IgD-negative memory B cell (primary cell): ENCODE data around the gene MAP3K4. TPM values are rescaled to one million over a fixed set of nuclear protein-coding genes. Genes with fewer than 3 reads are reported as not detected.

ENCODE experiments used
- H3K27ac Mint-ChIP-seq, 3 donors: one replicate each; pipeline ENCODE4 v1.8.0; 2020 to 2022; ENCODE audit warnings: mild to moderate bottlenecking in 3 of 3, mixed read lengths in 3 of 3, moderate library complexity in 1 of 3
- H3K27me3 Mint-ChIP-seq: one replicate; pipeline ENCODE4 v1.8.0; 2021; ENCODE audit warnings: mixed read lengths
- H3K36me3 Mint-ChIP-seq: one replicate; pipeline ENCODE4 v1.8.0; 2020; ENCODE audit warnings: mild to moderate bottlenecking, mixed read lengths
- H3K4me1 Mint-ChIP-seq, 3 donors: one replicate each; pipeline ENCODE4 v1.8.0; 2020 to 2022; ENCODE audit warnings: mixed read lengths in 3 of 3, mild to moderate bottlenecking in 1 of 3
- H3K4me3 Mint-ChIP-seq, 4 donors: one replicate each; pipeline ENCODE4 v1.8.0; 2020 to 2022; ENCODE audit warnings: mild to moderate bottlenecking in 4 of 4, mixed read lengths in 4 of 4, moderate library complexity in 3 of 4
- H3K9me3 Mint-ChIP-seq, 3 donors: one replicate each; pipeline ENCODE4 v1.8.0; 2020 to 2021; ENCODE audit warnings: mixed read lengths in 3 of 3, mild to moderate bottlenecking in 1 of 3
- polyA plus RNA-seq: library from polyadenylated mRNA; unstranded; fragments of 300-500 nt; fragmentation: Illumina TruSeq; gene quantifications from one replicate; pipeline ENCODE4 v1.2.3, GENCODE V29; 2021

The MAP3K4 gene
- polyA plus RNA-seq, 1 donor from 2014 or later = 10.5 TPM

GRCh38 chr6:161003336-161003735 lies 11.8 kb downstream of the MAP3K4 start:
- peaks cover 12 to 20% (median 15%) of the 10 kb centered on the region in 3 donors for H3K4me1 Mint-ChIP-seq

GRCh38 chr6:161008245-161008644 lies 16.7 kb downstream of the MAP3K4 start:
- no peak overlapping the region for H3K4me3 Mint-ChIP-seq
- H3K4me1 Mint-ChIP-seq = peaks cover 6 to 19% (median 13%) of the 10 kb centered on the region in 3 donors
- no peak overlapping the region for H3K27ac Mint-ChIP-seq
- H3K27me3 Mint-ChIP-seq = no peaks in the 10 kb centered on the region
- peaks cover 8% of the 10 kb centered on the region for H3K36me3 Mint-ChIP-seq
- H3K9me3 Mint-ChIP-seq = no peaks in the 10 kb centered on the region

More at GRCh38 chr6:161003336-161003735, 11.8 kb downstream of the MAP3K4 start:
- Mint-ChIP-seq H3K9me3 (no peaks in the 10 kb centered on the region), H3K36me3 (no peaks in the 10 kb centered on the region), H3K4me3 (no peak overlapping the region), H3K27me3 (no peaks in the 10 kb centered on the region), H3K27ac (peak overlapping the region in 1 of 3 donors; percentile 4)

GRCh38 chr6:161009991-161010390 lies 18.4 kb downstream of the MAP3K4 start:
- H3K27ac Mint-ChIP-seq = no peak overlapping the region
- no peak overlapping the region for H3K4me3 Mint-ChIP-seq
- no peaks in the 10 kb centered on the region for H3K9me3 Mint-ChIP-seq
- peaks cover 14 to 18% (median 14%) of the 10 kb centered on the region in 3 donors for H3K4me1 Mint-ChIP-seq
- H3K27me3 Mint-ChIP-seq = no peaks in the 10 kb centered on the region
- peaks cover 8% of the 10 kb centered on the region for H3K36me3 Mint-ChIP-seq

- Mint-ChIP-seq H3K27ac (no peak overlapping the region), H3K36me3 (peaks cover 8% of the 10 kb centered on the region), H3K4me1 (peaks cover 14 to 20% (median 16%) of the 10 kb centered on the region in 3 donors), H3K4me3 (no peak overlapping the region), H3K27me3 (no peaks in the 10 kb centered on the region), H3K9me3 (no peaks in the 10 kb centered on the region)
These were observed 18.8 kb downstream of the MAP3K4 start for GRCh38 chr6:161010418-161010817.

GRCh38 chr6:161011492-161012480 lies 20.2 kb downstream of the MAP3K4 start:
- Mint-ChIP-seq H3K4me3 (peak overlapping the region in 1 of 4 donors; percentile 35), H3K9me3 (no peaks in the 10 kb centered on the region), H3K4me1 (peaks cover 15 to 27% (median 16%) of the 10 kb centered on the region in 3 donors), H3K27me3 (no peaks in the 10 kb centered on the region), H3K27ac (no peak overlapping the region), H3K36me3 (peaks cover 8% of the 10 kb centered on the region)

- peaks cover 15 to 24% (median 20%) of the 10 kb centered on the region in 3 donors for H3K4me1 Mint-ChIP-seq
- no peak overlapping the region for H3K4me3 Mint-ChIP-seq
- no peaks in the 10 kb centered on the region for H3K9me3 Mint-ChIP-seq
- H3K27ac Mint-ChIP-seq = no peak overlapping the region
- no peaks in the 10 kb centered on the region for H3K27me3 Mint-ChIP-seq
- peaks cover 7% of the 10 kb centered on the region for H3K36me3 Mint-ChIP-seq
These were observed 22.1 kb downstream of the MAP3K4 start for GRCh38 chr6:161013695-161014094.

GRCh38 chr6:161017766-161018564 lies 26.4 kb downstream of the MAP3K4 start:
- Mint-ChIP-seq H3K36me3 (peaks cover 6% of the 10 kb centered on the region), H3K27me3 (no peaks in the 10 kb centered on the region), H3K4me1 (peaks cover 15 to 29% (median 21%) of the 10 kb centered on the region in 3 donors), H3K27ac (no peak overlapping the region), H3K4me3 (no peak overlapping the region), H3K9me3 (no peaks in the 10 kb centered on the region)

GRCh38 chr6:161019324-161019839 lies 27.8 kb downstream of the MAP3K4 start:
- Mint-ChIP-seq H3K4me1 (peaks cover 15 to 30% (median 18%) of the 10 kb centered on the region in 3 donors), H3K4me3 (no peak overlapping the region), H3K27ac (no peak overlapping the region), H3K9me3 (no peaks in the 10 kb centered on the region), H3K27me3 (no peaks in the 10 kb centered on the region), H3K36me3 (peaks cover 8% of the 10 kb centered on the region)

GRCh38 chr6:161021543-161021942 lies 30.0 kb downstream of the MAP3K4 start:
- Mint-ChIP-seq H3K36me3 (peaks cover 19% of the 10 kb centered on the region), H3K27ac (no peak overlapping the region), H3K4me1 (peaks cover 10 to 24% (median 12%) of the 10 kb centered on the region in 3 donors), H3K9me3 (no peaks in the 10 kb centered on the region), H3K4me3 (peak overlapping the region in 1 of 4 donors; percentile 55), H3K27me3 (no peaks in the 10 kb centered on the region)

GRCh38 chr6:161021998-161022743 lies 30.6 kb downstream of the MAP3K4 start:
- Mint-ChIP-seq H3K4me1 (peaks cover 10 to 22% (median 11%) of the 10 kb centered on the region in 3 donors), H3K27me3 (no peaks in the 10 kb centered on the region), H3K9me3 (no peaks in the 10 kb centered on the region), H3K4me3 (no peak overlapping the region), H3K27ac (no peak overlapping the region), H3K36me3 (peaks cover 21% of the 10 kb centered on the region)

GRCh38 chr6:161023316-161023715 lies 31.7 kb downstream of the MAP3K4 start:
- Mint-ChIP-seq H3K27ac (no peak overlapping the region), H3K9me3 (no peaks in the 10 kb centered on the region), H3K4me3 (no peak overlapping the region), H3K4me1 (peaks cover 16 to 27% (median 16%) of the 10 kb centered on the region in 3 donors), H3K27me3 (no peaks in the 10 kb centered on the region), H3K36me3 (peaks cover 21% of the 10 kb centered on the region)

GRCh38 chr6:161024364-161024920 lies 32.9 kb downstream of the MAP3K4 start:
- peaks cover 17 to 30% (median 22%) of the 10 kb centered on the region in 3 donors for H3K4me1 Mint-ChIP-seq
- no peak overlapping the region for H3K4me3 Mint-ChIP-seq

GRCh38 chr6:161027385-161027784 lies 35.8 kb downstream of the MAP3K4 start:
- Mint-ChIP-seq H3K27ac (no peak overlapping the region), H3K27me3 (no peaks in the 10 kb centered on the region), H3K4me1 (peaks cover 34 to 37% (median 37%) of the 10 kb centered on the region in 3 donors)

More at GRCh38 chr6:161024364-161024920, 32.9 kb downstream of the MAP3K4 start:
- Mint-ChIP-seq H3K27me3 (no peaks in the 10 kb centered on the region), H3K9me3 (no peaks in the 10 kb centered on the region), H3K36me3 (peaks cover 15% of the 10 kb centered on the region), H3K27ac (no peak overlapping the region)

More at GRCh38 chr6:161027385-161027784, 35.8 kb downstream of the MAP3K4 start:
- Mint-ChIP-seq H3K9me3 (no peaks in the 10 kb centered on the region), H3K4me3 (no peak overlapping the region), H3K36me3 (peaks cover 15% of the 10 kb centered on the region)
